ENCODE measurements around the gene RP2. TPM values are rescaled to one million over a fixed set of nuclear protein-coding genes. Genes with fewer than 3 reads are reported as not detected.

Gene RP2
- total RNA-seq, 1 experiment from 2014 or later: 5.1 TPM

GRCh38 chrX:46791927-46792809, 44.7 kb upstream of the RP2 start:
- no peak overlapping the region for H3K14ac ChIP-seq (ENCODE audit: insufficient read depth, low read length)
- no peak overlapping the region for H3K9ac ChIP-seq (ENCODE audit: extremely low read depth, insufficient read length, low read length)
- H2BK5ac ChIP-seq (ENCODE audit: insufficient read length, low read length): no peak overlapping the region
- WGBS (ENCODE audit: extremely low coverage, insufficient read length, low lambda C conversion rate): no CpG with 5 or more reads among the region's 7 CpGs
- H4K20me1 ChIP-seq (ENCODE audit: control insufficient read depth, insufficient read depth, insufficient read length): no peaks in the 10 kb centered on the region
- DNase-seq: peak; percentile 52
- no peak for TF ChIP-seq CTCF (conservative IDR thresholded peaks at IDR 0.05)
- Mint-ChIP-seq H3K27me3 (ENCODE audit: low read depth) (peaks cover 1% of the 10 kb centered on the region; the same call in 1 of the 2 replicates), H3K9me3 (peaks cover 61% of the 10 kb centered on the region in 2 experiments), H3K27ac (no peak overlapping the region), H3K36me3 (ENCODE audit: insufficient read depth in 1 of 3, low read depth in 3 of 3) (no peaks in the 10 kb centered on the region; a peak in 2 of 7 replicates), H3K4me3 (no peak overlapping the region), H3K4me1 (peaks cover 13 to 19% of the 10 kb centered on the region in 2 experiments)
- H4K91ac ChIP-seq (ENCODE audit: insufficient read length, low read depth, low read length): no peak overlapping the region
- H3K27ac ChIP-seq (ENCODE audit: insufficient read length, low read depth, low read length): no peak overlapping the region
- no peak overlapping the region for H3K23ac ChIP-seq (ENCODE audit: insufficient read length, low read depth, low read length)
- H3K27me3 ChIP-seq (ENCODE audit: insufficient read depth, low read length): no peaks in the 10 kb centered on the region
- H3K4me1 ChIP-seq (ENCODE audit: insufficient read depth, low read length): 0 out of 2 replicates have a peak, but pooled peaks cover 5% of the 10 kb centered on the region
- no peak overlapping the region for H3K4me2 ChIP-seq (ENCODE audit: insufficient read depth, insufficient read length, low read length)
- H2BK12ac ChIP-seq (ENCODE audit: insufficient read length, low read depth, low read length): no peak overlapping the region
- no peaks in the 10 kb centered on the region for H3K23me2 ChIP-seq (ENCODE audit: insufficient read length, low read depth, low read length, poor library complexity, severe bottlenecking)
- no peak overlapping the region for H2BK15ac ChIP-seq (ENCODE audit: low read depth, low read length)
- H3K79me1 ChIP-seq (ENCODE audit: insufficient read depth, low read depth, low read length, poor library complexity, severe bottlenecking): no peaks in the 10 kb centered on the region
- no peak overlapping the region for H2AFZ ChIP-seq (ENCODE audit: low read length)
- no peak overlapping the region for H3K56ac ChIP-seq (ENCODE audit: insufficient read length, low read depth, low read length)
- H3T11ph ChIP-seq (ENCODE audit: low read length): no peak overlapping the region
- no peak overlapping the region for H4K8ac ChIP-seq (replicated peaks; ENCODE audit: insufficient read length, low read depth, low read length)
- H2BK120ac ChIP-seq (ENCODE audit: low read depth, low read length, poor library complexity, severe bottlenecking): no peak overlapping the region
- no peak overlapping the region for H4K5ac ChIP-seq (ENCODE audit: insufficient read length, low read depth, low read length)
- H3K9me3 ChIP-seq (ENCODE audit: control insufficient read depth, low read depth, low read length): peaks cover 6% of the 10 kb centered on the region
- H2BK20ac ChIP-seq (ENCODE audit: low read depth, low read length, poor library complexity, severe bottlenecking): no peak overlapping the region
- H2AK5ac ChIP-seq (ENCODE audit: insufficient read length, low read length): no peak overlapping the region
- no peaks in the 10 kb centered on the region for H3K79me2 ChIP-seq (ENCODE audit: insufficient read depth, low read length)
- H3K4ac ChIP-seq (ENCODE audit: low read depth, low read length): no peak overlapping the region
- no peak overlapping the region for H3K18ac ChIP-seq (ENCODE audit: insufficient read length, low read depth, low read length)

All from H9 (cell line).